GM21576 (cell line): Measurements from ENCODE around the gene LENG8.
"Not testable (repeated sequence)": the region's sequence is repeated elsewhere in the genome, so short reads cannot be mapped to it uniquely, and the experiment has no call there.

Experiments
- ATAC-seq: cut with Tn5 transposase; IDR thresholded peaks from one replicate; pipeline ENCODE4 v1.9.1; 2021; ENCODE audit warnings: mild to moderate bottlenecking, moderate library complexity; ENCODE audit not compliant: unreplicated experiment

Gene LENG8

GRCh38 chr19:54460230-54461005 lies 11.4 kb downstream of the LENG8 start:
- ATAC-seq: no peak

GRCh38 chr19:54461210-54461609 lies 12.2 kb downstream of the LENG8 start:
- ATAC-seq: no peak

GRCh38 chr19:54461613-54462012 lies 12.6 kb downstream of the LENG8 start:
- no peak for ATAC-seq

GRCh38 chr19:54462047-54462654 lies 13.2 kb downstream of the LENG8 start:
- no peak for ATAC-seq

- peak; percentile 7 for ATAC-seq
These were observed 13.9 kb downstream of the LENG8 start for GRCh38 chr19:54462655-54463530.

- ATAC-seq: peak; percentile 60
These were observed 14.6 kb downstream of the LENG8 start, which contains the start of gene LENG9 for GRCh38 chr19:54463531-54464043. TSS of gene LENG9 (minus strand) at chr19:54463778. CDS start at chr19:54463526, 252 bp downstream.

GRCh38 chr19:54464044-54464629 lies 15.1 kb downstream of the LENG8 start:
- peak; percentile 35 for ATAC-seq

GRCh38 chr19:54464630-54465425 lies 15.8 kb downstream of the LENG8 start:
- ATAC-seq: peak; percentile 35

- ATAC-seq: no peak
These were observed 16.6 kb downstream of the LENG8 start for GRCh38 chr19:54465426-54466109.

- ATAC-seq: not testable (repeated sequence)
These were observed 17.1 kb downstream of the LENG8 start for GRCh38 chr19:54466110-54466480.

GRCh38 chr19:54469496-54469934 lies 20.5 kb downstream of the LENG8 start:
- no peak for ATAC-seq

GRCh38 chr19:54470276-54470887 lies 21.4 kb downstream of the LENG8 start:
- no peak for ATAC-seq

- no peak for ATAC-seq
These were observed 22.2 kb downstream of the LENG8 start for GRCh38 chr19:54470991-54471782.

- ATAC-seq: no peak
These were observed 24.3 kb downstream of the LENG8 start, which contains the start of gene CDC42EP5 for GRCh38 chr19:54473071-54473891. TSS of gene CDC42EP5 (minus strand) at chr19:54473296. CDS start at chr19:54465547, 7,749 bp downstream.

GRCh38 chr19:54473892-54474372 lies 24.9 kb downstream of the LENG8 start:
- no peak for ATAC-seq

- no peak for ATAC-seq
These were observed 26.7 kb downstream of the LENG8 start for GRCh38 chr19:54475706-54476105.

- no peak for ATAC-seq
These were observed 28.7 kb downstream of the LENG8 start for GRCh38 chr19:54477650-54478049.
